H9 (cell line): ENCODE measurements around the gene MTSS2. TPM values are rescaled to one million over a fixed set of nuclear protein-coding genes. Genes with fewer than 3 reads are reported as not detected.

Source experiments
- DNase-seq: peaks from one replicate; pipeline ENCODE4 v3.0.0-alpha.2; 2017
- H2AFZ ChIP-seq: one replicate; pipeline ENCODE4 v1.6.1; 2013; ENCODE audit warnings: mild to moderate bottlenecking, low read length, control low read depth, moderate library complexity
- H2AK5ac ChIP-seq: 2 replicates; pipeline ENCODE4 v1.6.1; 2013; ENCODE audit warnings: low read length, control low read depth, mixed read lengths; ENCODE audit not compliant: insufficient read length
- H2BK120ac ChIP-seq: one replicate; pipeline ENCODE4 v1.6.1; 2013; ENCODE audit warnings: low read depth, mild to moderate bottlenecking, low read length, control low read depth, inconsistent platforms; ENCODE audit not compliant: poor library complexity, severe bottlenecking
- H2BK12ac ChIP-seq: 2 replicates; pipeline ENCODE4 v1.6.1; 2013; ENCODE audit warnings: low read length, control low read depth, mixed read lengths, low read depth; ENCODE audit not compliant: insufficient read length
- H2BK15ac ChIP-seq: 2 replicates; pipeline ENCODE4 v1.6.1; 2013; ENCODE audit warnings: low read depth, low read length, control low read depth
- H2BK20ac ChIP-seq: one replicate; pipeline ENCODE4 v1.6.1; 2013; ENCODE audit warnings: low read depth, mild to moderate bottlenecking, low read length, control low read depth, inconsistent platforms; ENCODE audit not compliant: poor library complexity, severe bottlenecking
- H2BK5ac ChIP-seq: 2 replicates; pipeline ENCODE4 v1.6.1; 2013; ENCODE audit warnings: low read length, control low read depth, mixed read lengths; ENCODE audit not compliant: insufficient read length
- H3K14ac ChIP-seq: 2 replicates; pipeline ENCODE4 v1.6.1; 2013; ENCODE audit warnings: low read length, control low read depth; ENCODE audit not compliant: insufficient read depth
- H3K18ac ChIP-seq: 2 replicates; pipeline ENCODE4 v1.6.1; 2013; ENCODE audit warnings: low read depth, mild to moderate bottlenecking, mixed read lengths, low read length, control low read depth; ENCODE audit not compliant: insufficient read length
- H3K23ac ChIP-seq: 2 replicates; pipeline ENCODE4 v1.6.1; 2013; ENCODE audit warnings: low read length, control low read depth, mixed read lengths, low read depth; ENCODE audit not compliant: insufficient read length
- H3K23me2 ChIP-seq: 2 replicates; pipeline ENCODE4 v1.6.1; 2013; ENCODE audit warnings: low read depth, mild to moderate bottlenecking, mixed read lengths, low read length, control low read depth; ENCODE audit not compliant: insufficient read length, poor library complexity, severe bottlenecking
- H3K27ac ChIP-seq: 2 replicates; pipeline ENCODE4 v1.5.1; 2013; ENCODE audit warnings: low read length, control low read depth, mixed read lengths, low read depth; ENCODE audit not compliant: insufficient read length
- H3K27me3 ChIP-seq: 2 replicates; pipeline ENCODE4 v1.6.1; 2013; ENCODE audit warnings: low read length, control low read depth, inconsistent platforms; ENCODE audit not compliant: insufficient read depth
- H3K4ac ChIP-seq: 2 replicates; pipeline ENCODE4 v1.6.1; 2013; ENCODE audit warnings: low read depth, mild to moderate bottlenecking, control low read depth, inconsistent platforms, low read length, moderate library complexity
- H3K4me1 ChIP-seq: 2 replicates; pipeline ENCODE4 v1.6.1; 2013; ENCODE audit warnings: low read length, control low read depth, inconsistent platforms; ENCODE audit not compliant: insufficient read depth
- H3K4me2 ChIP-seq: 2 replicates; pipeline ENCODE4 v1.6.1; 2013; ENCODE audit warnings: low read length, control low read depth, mixed read lengths; ENCODE audit not compliant: insufficient read length, insufficient read depth
- H3K56ac ChIP-seq: 2 replicates; pipeline ENCODE4 v1.6.1; 2013; ENCODE audit warnings: low read depth, mild to moderate bottlenecking, mixed read lengths, low read length, control low read depth; ENCODE audit not compliant: insufficient read length
- H3K79me1 ChIP-seq: 2 replicates; pipeline ENCODE4 v1.6.1; 2013; ENCODE audit warnings: low read depth, mild to moderate bottlenecking, moderate library complexity, low read length, control low read depth, inconsistent platforms; ENCODE audit not compliant: insufficient read depth, poor library complexity, severe bottlenecking
- H3K79me2 ChIP-seq: 2 replicates; pipeline ENCODE4 v1.6.1; 2013; ENCODE audit warnings: low read length, control low read depth, inconsistent platforms; ENCODE audit not compliant: insufficient read depth
- H3K9ac ChIP-seq: 2 replicates; pipeline ENCODE4 v1.6.1; 2013; ENCODE audit warnings: low read length, control low read depth, mixed read lengths; ENCODE audit not compliant: insufficient read length; ENCODE audit errors: extremely low read depth
- H3K9me3 ChIP-seq: one replicate; pipeline ENCODE4 v1.6.1; 2013; ENCODE audit warnings: low read depth, low read length, inconsistent platforms; ENCODE audit not compliant: control insufficient read depth
- H3T11ph ChIP-seq: one replicate; pipeline ENCODE4 v1.6.1; 2013; ENCODE audit warnings: mild to moderate bottlenecking, low read length, control low read depth, inconsistent platforms
- H4K20me1 ChIP-seq: one replicate; pipeline ENCODE4 v1.6.1; 2013; ENCODE audit not compliant: control insufficient read depth, insufficient read length, insufficient read depth
- H4K5ac ChIP-seq: 2 replicates; pipeline ENCODE4 v1.6.1; 2013; ENCODE audit warnings: low read depth, mild to moderate bottlenecking, mixed read lengths, low read length, control low read depth; ENCODE audit not compliant: insufficient read length
- H4K8ac ChIP-seq: replicated peaks from 2 replicates; pipeline ENCODE4 v1.6.1; 2013; ENCODE audit warnings: low read length, control low read depth, mixed read lengths, low read depth; ENCODE audit not compliant: insufficient read length
- H4K91ac ChIP-seq: 2 replicates; pipeline ENCODE4 v1.6.1; 2013; ENCODE audit warnings: low read depth, mild to moderate bottlenecking, moderate library complexity, mixed read lengths, low read length, control low read depth; ENCODE audit not compliant: insufficient read length
- H3K27ac Mint-ChIP-seq, 3 experiments: 2 replicates in 2 of 3; 3 replicates in 1 of 3; pipeline ENCODE4 v1.8.0; 2020 to 2021; ENCODE audit warnings: mixed read lengths in 3 of 3, mild to moderate bottlenecking in 1 of 3, moderate library complexity in 1 of 3
- H3K27me3 Mint-ChIP-seq: 2 replicates; pipeline ENCODE4 v1.8.0; 2021; ENCODE audit warnings: low read depth, mild to moderate bottlenecking, moderate library complexity, mixed read lengths
- H3K36me3 Mint-ChIP-seq, 3 experiments: 2 replicates in 2 of 3; 3 replicates in 1 of 3; pipeline ENCODE4 v1.8.0; 2020 to 2021; ENCODE audit warnings: low read depth in 3 of 3, mixed read lengths in 3 of 3; ENCODE audit not compliant: insufficient read depth in 1 of 3
- H3K4me1 Mint-ChIP-seq, 2 experiments: 2 replicates each; pipeline ENCODE4 v1.8.0; 2020; ENCODE audit warnings: mixed read lengths in 2 of 2
- H3K4me3 Mint-ChIP-seq, 2 experiments: 2 replicates in 1 of 2; 3 replicates in 1 of 2; pipeline ENCODE4 v1.8.0; 2020 to 2021; ENCODE audit warnings: mild to moderate bottlenecking in 2 of 2, mixed read lengths in 2 of 2, moderate library complexity in 1 of 2
- H3K9me3 Mint-ChIP-seq, 2 experiments: 2 replicates in 1 of 2; 3 replicates in 1 of 2; pipeline ENCODE4 v1.8.0; 2020; ENCODE audit warnings: mild to moderate bottlenecking in 2 of 2, mixed read lengths in 2 of 2, moderate library complexity in 1 of 2
- CTCF ChIP-seq: fragments of 200-600 bp; sonication (generic); conservative IDR thresholded peaks from 3 replicates; pipeline ENCODE4 v1.8.0; 2021; ENCODE audit warnings: antibody characterized with exemption, mild to moderate bottlenecking
- WGBS: extraction: QIAGEN DNeasy Blood & Tissue Kit; methylation state at CpG from one replicate; pipeline ENCODE4 v1.1.7; 2013; ENCODE audit warnings: missing lambda C conversion rate, low lambda C conversion rate, mixed read lengths; ENCODE audit not compliant: insufficient read length; ENCODE audit errors: extremely low coverage; 5-methylcytosine and 5-hydroxymethylcytosine counted together
- total RNA-seq: library from RNA; stranded (reverse); gene quantifications from 2 replicates; pipeline ENCODE4 v1.2.1, GENCODE V29; 2021

MTSS2 gene
- total RNA-seq, 1 experiment from 2014 or later: 41.0 TPM

- peaks cover 45 to 53% of the 10 kb centered on the region in 2 experiments for H3K4me1 Mint-ChIP-seq
These were observed 29.4 kb upstream of the MTSS2 start for GRCh38 chr16:70715055-70715858.

More at GRCh38 chr16:70715055-70715858, 29.4 kb upstream of the MTSS2 start:
- Histone ChIP-seq H3K9me3 (no peaks in the 10 kb centered on the region), H3T11ph (no peak overlapping the region), H3K79me1 (no peaks in the 10 kb centered on the region), H3K4me2 (no peak overlapping the region), H4K20me1 (no peaks in the 10 kb centered on the region), H3K56ac (no peak overlapping the region), H3K18ac (peak overlapping the region; percentile 5), H2BK5ac (no peak overlapping the region), H4K5ac (no peak overlapping the region), H3K9ac (no peak overlapping the region), H2BK15ac (no peak overlapping the region), H2BK20ac (no peak overlapping the region), H3K79me2 (no peaks in the 10 kb centered on the region), H3K23ac (no peak overlapping the region), H3K23me2 (no peaks in the 10 kb centered on the region), H2BK12ac (no peak overlapping the region), H3K4me1 (peaks cover 9% of the 10 kb centered on the region; the same call in 1 of the 2 replicates), H3K14ac (0 out of 2 replicates have a peak overlapping the region, but pooled peaks have one; percentile 4), H3K27ac (no peak overlapping the region), H2AK5ac (no peak overlapping the region), H2AFZ (no peak overlapping the region), H4K91ac (no peak overlapping the region), H2BK120ac (no peak overlapping the region), H4K8ac (no peak overlapping the region), H3K27me3 (no peaks in the 10 kb centered on the region), H3K4ac (no peak overlapping the region)
- H3K9me3 Mint-ChIP-seq: no peaks in the 10 kb centered on the region
- no peak for TF ChIP-seq CTCF
- H3K4me3 Mint-ChIP-seq: peak overlapping the region in 1 of 2 experiments; percentile 42; a peak in 1 of 5 replicates
- no peak for DNase-seq
- peak overlapping the region; percentile 41 to 77 (median 72); a peak in 5 of 7 replicates for H3K27ac Mint-ChIP-seq
- WGBS: no CpG with 5 or more reads among the region's 23 CpGs
- no peaks in the 10 kb centered on the region for H3K27me3 Mint-ChIP-seq
- H3K36me3 Mint-ChIP-seq: peaks cover 12 to 21% (median 13%) of the 10 kb centered on the region in 3 experiments; a peak in 6 of 7 replicates
